C4-2B (cell line): ENCODE results near the gene MYO1D.

Experiments
- ZFX ChIP-seq: fragments of 450-650 bp; IDR thresholded peaks from 2 replicates; pipeline ENCODE4 v1.6.1; 2017
- TF ChIP-seq, protein P1 (sequence below): fragments of 450-650 bp; conservative IDR thresholded peaks from 2 replicates; pipeline ENCODE4 v1.5.1; 2017; ENCODE audit warnings: mild to moderate bottlenecking

DNA sequence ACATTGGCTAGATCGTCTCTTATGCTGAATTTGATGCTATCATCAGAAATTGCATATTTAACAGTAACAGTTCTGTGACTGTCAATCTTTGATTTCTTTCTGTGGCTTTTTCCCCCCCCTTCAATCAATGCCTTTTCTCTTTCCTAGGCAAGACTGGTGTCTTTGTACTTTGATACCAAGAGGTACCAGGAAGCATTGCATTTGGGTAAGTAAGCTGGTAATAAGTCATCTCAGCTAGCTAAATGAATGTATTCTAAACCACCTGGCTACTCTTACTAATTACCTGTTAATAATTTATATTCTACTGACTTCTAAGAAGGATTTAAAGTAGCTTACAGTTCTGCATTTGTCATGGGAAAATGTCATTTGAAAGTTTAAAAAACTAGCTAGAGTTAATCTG is 412.6 kb downstream of the MYO1D start:
- TF ChIP-seq, protein P1, sequence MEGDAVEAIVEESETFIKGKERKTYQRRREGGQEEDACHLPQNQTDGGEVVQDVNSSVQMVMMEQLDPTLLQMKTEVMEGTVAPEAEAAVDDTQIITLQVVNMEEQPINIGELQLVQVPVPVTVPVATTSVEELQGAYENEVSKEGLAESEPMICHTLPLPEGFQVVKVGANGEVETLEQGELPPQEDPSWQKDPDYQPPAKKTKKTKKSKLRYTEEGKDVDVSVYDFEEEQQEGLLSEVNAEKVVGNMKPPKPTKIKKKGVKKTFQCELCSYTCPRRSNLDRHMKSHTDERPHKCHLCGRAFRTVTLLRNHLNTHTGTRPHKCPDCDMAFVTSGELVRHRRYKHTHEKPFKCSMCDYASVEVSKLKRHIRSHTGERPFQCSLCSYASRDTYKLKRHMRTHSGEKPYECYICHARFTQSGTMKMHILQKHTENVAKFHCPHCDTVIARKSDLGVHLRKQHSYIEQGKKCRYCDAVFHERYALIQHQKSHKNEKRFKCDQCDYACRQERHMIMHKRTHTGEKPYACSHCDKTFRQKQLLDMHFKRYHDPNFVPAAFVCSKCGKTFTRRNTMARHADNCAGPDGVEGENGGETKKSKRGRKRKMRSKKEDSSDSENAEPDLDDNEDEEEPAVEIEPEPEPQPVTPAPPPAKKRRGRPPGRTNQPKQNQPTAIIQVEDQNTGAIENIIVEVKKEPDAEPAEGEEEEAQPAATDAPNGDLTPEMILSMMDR = no peak
- no peak; the same call in 1 of the 2 replicates for TF ChIP-seq ZFX
